CD1c-positive myeloid dendritic cell (primary cell): ENCODE results near the gene WNT5B.
"Not testable (repeated sequence)": the region's sequence is repeated elsewhere in the genome, so short reads cannot be mapped to it uniquely, and the experiment has no call there.

Experiments used
- DNase-seq: peaks from one replicate; pipeline ENCODE4 v3.0.0-alpha.2; 2016; ENCODE audit errors: extremely low spot score

WNT5B gene

GRCh38 chr12:1690578-1691122, 61.6 kb downstream of the WNT5B start, which contains the start of gene ADIPOR2:
Gene ADIPOR2 (plus strand): TSS chr12:1691070. CDS start chr12:1754344, 63,274 bp downstream.
- DNase-seq, result peak; percentile 99

DNA sequence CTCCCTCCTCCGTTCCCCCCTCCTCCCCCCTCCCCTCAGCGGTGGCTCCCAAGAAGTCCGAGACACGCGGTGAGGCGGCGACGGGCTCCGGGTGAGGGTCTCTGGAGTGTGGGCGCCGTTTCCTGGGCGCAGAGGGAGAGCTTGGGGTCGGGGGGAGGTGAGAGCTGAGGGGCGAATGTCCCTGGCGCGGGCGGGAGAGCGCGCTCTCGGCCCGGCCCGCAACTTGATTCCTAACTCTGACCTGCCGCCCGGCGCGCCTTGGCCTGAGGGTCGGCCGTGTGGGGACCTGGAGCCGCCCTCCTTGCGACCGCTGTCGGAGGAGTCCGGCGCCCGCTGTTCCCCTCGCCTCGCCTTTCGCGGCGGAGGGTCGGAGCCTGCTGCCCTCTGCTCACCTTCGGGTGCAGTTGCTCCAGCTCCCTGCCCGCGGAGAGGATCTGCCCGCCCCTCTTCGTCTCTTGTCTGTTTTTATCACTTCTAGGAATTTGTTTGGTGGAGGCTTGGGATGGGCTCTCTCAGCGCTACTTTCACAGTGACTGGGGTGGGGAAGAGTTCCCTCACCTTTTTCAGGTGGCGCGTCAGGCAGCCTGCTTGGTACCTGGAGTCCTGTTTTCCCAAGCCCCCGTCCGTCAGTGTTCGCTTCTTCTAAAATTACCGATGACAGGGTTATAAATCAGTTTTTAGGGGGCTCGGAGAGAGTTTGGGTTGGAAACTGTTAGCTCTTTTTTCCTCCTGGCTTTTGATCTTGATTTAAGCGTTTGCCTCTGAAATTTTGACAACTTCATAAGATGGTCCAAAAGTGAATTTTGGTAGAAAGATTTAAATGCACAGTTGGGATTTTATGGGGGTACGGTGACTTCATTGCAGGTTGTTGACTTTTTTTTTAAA, 62.3 kb downstream of the WNT5B start:
- peak; percentile 44 for DNase-seq

GRCh38 chr12:1692226-1692625, 63.2 kb downstream of the WNT5B start:
- DNase-seq, result peak; percentile 53

- peak; percentile 69 for DNase-seq
Measured at GRCh38 chr12:1692895-1693610, 64.0 kb downstream of the WNT5B start.

DNA sequence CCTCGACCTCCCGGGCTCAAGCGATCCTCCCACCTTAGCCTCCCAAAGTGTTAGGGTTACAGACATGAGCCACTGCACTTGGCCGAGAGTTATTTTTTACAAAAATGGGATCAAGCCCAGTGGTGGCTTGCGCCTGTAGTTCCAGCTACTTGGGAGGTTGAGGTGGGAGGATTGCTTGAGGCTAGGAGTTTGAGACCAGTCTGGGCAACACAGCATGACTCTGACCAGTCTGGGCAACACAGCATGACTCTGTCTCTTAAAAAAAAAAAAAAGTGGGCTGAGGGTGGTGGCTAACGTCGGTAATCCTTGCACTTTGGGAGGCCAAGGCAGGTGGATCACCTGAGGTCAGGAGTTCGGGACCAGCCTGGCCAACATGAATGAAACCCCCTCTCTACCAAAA, 66.1 kb downstream of the WNT5B start:
- not testable (repeated sequence) for DNase-seq

DNA sequence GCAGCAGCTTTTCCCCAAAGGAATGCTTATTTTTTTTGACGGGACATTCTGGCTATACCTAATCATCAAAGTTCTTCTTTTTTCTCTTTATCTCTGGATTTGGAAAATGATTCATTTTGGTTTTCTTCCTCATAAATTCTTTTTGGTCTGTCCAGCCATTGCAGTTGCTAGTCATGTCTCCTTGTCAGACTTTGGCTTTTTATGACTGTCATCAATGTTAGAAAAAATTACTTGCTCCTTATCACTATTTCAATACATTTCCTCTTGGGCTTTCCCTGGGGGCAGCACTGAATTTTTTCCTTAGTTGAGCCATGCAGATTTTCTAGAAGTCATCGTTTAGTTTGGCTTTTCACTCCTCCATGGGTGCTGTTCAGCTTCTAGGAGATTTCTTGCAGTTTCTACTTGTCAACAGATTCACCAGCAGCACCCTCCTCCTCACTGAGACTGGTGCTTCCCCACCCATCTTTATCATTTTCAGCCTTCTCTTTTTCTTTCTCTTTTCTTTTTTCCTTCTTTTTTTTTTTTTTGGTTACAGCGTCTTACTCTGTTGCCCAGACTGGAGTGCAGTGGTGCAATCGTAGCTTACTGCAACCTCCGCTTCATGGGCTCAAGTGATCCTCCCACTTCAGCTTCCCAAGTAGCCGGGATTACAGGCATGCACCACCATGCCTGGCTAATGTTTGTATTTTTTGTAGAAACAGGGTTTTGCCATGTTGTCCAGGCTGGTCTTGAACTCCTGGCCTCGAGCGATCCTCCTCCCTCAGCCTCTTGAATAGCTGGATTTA, 67.0 kb downstream of the WNT5B start:
- DNase-seq, result peak; percentile 31

GRCh38 chr12:1696800-1697199, 67.8 kb downstream of the WNT5B start:
- no peak for DNase-seq
